GM19351 (cell line): ENCODE data around the gene LUC7L3.

Source experiments
- ATAC-seq: cut with Tn5 transposase; IDR thresholded peaks from one replicate; pipeline ENCODE4 v1.9.1; 2021; ENCODE audit warnings: mild to moderate bottlenecking, moderate library complexity; ENCODE audit not compliant: unreplicated experiment

LUC7L3 gene

GRCh38 chr17:50685691-50686493 lies 33.5 kb upstream of the LUC7L3 start:
- no peak for ATAC-seq

- no peak for ATAC-seq
Measured at GRCh38 chr17:50686494-50687199, 32.8 kb upstream of the LUC7L3 start.

- no peak for ATAC-seq
Measured at GRCh38 chr17:50687200-50688066, 32.0 kb upstream of the LUC7L3 start.

GRCh38 chr17:50688245-50688644 lies 31.2 kb upstream of the LUC7L3 start:
- ATAC-seq = no peak

GRCh38 chr17:50689251-50689650 lies 30.2 kb upstream of the LUC7L3 start:
- ATAC-seq = no peak

- no peak for ATAC-seq
Measured at GRCh38 chr17:50689956-50690886, 29.2 kb upstream of the LUC7L3 start.

- ATAC-seq = no peak
Measured at GRCh38 chr17:50690887-50691549, 28.4 kb upstream of the LUC7L3 start.

- no peak for ATAC-seq
Measured at GRCh38 chr17:50691550-50692447, 27.6 kb upstream of the LUC7L3 start.

GRCh38 chr17:50692448-50693035 lies 26.9 kb upstream of the LUC7L3 start:
- no peak for ATAC-seq

- no peak for ATAC-seq
Measured at GRCh38 chr17:50693036-50693682, 26.2 kb upstream of the LUC7L3 start.

- no peak for ATAC-seq
Measured at GRCh38 chr17:50696365-50696879, 23.0 kb upstream of the LUC7L3 start.

- no peak for ATAC-seq
Measured at GRCh38 chr17:50697062-50697461, 22.3 kb upstream of the LUC7L3 start.

GRCh38 chr17:50697663-50698272 lies 21.6 kb upstream of the LUC7L3 start:
- no peak for ATAC-seq

- no peak for ATAC-seq
Measured at GRCh38 chr17:50699410-50699809, 20.0 kb upstream of the LUC7L3 start.

- ATAC-seq = no peak
Measured at GRCh38 chr17:50703162-50703561, 16.2 kb upstream of the LUC7L3 start.

- peak; percentile 72 for ATAC-seq
Measured at GRCh38 chr17:50707289-50708049, 11.9 kb upstream of the LUC7L3 start, which contains the start of gene ANKRD40. ANKRD40 (minus strand) TSS chr17:50707914; CDS start chr17:50707654, 260 bp downstream.
